VCaP (cell line): Measurements from ENCODE around the gene DDIT3.

ENCODE experiments used
- H3K27ac ChIP-seq: fragments of 450-650 bp; 2 replicates; pipeline ENCODE4 v1.5.1; 2017
- TF ChIP-seq, protein P1 (sequence below): fragments of 450-650 bp; conservative IDR thresholded peaks from 2 replicates; pipeline ENCODE4 v1.5.1; 2017; ENCODE audit warnings: mild to moderate bottlenecking, moderate library complexity

The DDIT3 gene

GRCh38 chr12:57535764-57536596 lies 15.7 kb upstream of the DDIT3 start:
- TF ChIP-seq, protein P1, sequence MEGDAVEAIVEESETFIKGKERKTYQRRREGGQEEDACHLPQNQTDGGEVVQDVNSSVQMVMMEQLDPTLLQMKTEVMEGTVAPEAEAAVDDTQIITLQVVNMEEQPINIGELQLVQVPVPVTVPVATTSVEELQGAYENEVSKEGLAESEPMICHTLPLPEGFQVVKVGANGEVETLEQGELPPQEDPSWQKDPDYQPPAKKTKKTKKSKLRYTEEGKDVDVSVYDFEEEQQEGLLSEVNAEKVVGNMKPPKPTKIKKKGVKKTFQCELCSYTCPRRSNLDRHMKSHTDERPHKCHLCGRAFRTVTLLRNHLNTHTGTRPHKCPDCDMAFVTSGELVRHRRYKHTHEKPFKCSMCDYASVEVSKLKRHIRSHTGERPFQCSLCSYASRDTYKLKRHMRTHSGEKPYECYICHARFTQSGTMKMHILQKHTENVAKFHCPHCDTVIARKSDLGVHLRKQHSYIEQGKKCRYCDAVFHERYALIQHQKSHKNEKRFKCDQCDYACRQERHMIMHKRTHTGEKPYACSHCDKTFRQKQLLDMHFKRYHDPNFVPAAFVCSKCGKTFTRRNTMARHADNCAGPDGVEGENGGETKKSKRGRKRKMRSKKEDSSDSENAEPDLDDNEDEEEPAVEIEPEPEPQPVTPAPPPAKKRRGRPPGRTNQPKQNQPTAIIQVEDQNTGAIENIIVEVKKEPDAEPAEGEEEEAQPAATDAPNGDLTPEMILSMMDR: no peak
- H3K27ac ChIP-seq: peak overlapping the region; percentile 79

DNA sequence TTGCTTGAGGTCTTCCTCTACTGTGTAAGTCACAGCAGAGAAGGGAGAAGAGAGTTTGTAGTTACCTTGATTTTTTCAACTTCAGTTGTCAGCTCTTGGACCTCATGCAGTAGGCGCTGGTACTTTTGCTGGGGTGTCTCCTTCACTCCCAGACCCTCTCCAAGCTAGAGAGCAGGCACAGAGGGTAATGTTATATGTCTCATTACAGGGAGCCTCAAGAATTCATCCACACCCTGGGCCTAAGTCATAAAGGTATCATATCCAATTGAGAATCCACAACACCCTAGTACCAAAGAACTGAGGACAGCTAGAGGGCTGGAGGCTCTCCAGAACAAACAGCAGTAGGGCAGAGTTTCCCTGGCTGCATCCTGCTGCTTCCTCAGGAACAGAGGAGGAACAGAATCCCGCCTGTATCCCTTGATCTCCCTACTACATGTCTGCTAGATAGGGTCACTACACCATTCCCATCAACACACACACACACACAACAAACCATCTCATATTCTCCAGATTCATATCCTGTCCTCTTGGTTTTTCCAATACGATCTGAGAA lies 14.8 kb upstream of the DDIT3 start:
- TF ChIP-seq, protein P1: no peak
- H3K27ac ChIP-seq: peak overlapping the region; percentile 79

DNA sequence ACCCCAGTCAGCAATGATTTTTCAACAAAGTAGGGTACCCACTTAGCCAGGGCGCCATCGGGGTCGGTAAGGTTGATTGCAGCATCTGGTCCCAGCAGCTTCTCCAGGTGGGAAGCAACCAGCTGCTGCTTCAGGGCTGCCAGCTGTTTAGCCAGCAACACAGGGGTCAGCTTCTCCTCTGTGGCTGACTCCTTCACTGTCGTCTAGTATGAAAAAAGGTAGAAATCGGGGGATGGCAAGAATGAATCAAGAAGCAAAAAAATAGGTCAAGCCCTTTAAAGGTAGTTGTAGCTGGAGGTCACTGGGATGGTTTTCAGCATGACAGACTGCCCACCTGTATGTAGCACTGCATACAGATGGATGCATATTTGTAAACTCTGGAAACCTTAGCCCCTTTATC lies 13.9 kb upstream of the DDIT3 start:
- no peak overlapping the region for H3K27ac ChIP-seq
- TF ChIP-seq, protein P1: no peak

- TF ChIP-seq, protein P1: no peak
- no peak overlapping the region for H3K27ac ChIP-seq
These were observed 12.8 kb upstream of the DDIT3 start for GRCh38 chr12:57533108-57533507.

DNA sequence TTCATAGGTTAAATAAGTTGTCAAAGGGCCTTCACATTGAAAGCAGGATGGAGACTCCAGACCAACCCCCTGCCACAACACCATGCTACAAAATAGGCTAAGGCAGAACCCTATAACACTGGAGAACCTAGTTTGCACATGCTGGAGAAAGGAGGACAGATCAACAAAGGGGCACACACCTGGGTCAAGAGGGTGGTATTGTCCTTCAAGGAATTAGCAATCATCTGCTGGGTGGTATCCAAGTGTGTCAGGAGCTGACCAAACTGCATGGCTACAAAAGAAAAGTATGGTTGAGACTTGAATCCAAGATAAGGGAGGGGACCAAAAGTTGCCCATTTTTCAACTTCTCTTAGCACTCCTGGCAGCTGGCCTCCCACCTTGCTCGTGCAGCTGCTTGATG lies 11.5 kb upstream of the DDIT3 start:
- TF ChIP-seq, protein P1: no peak
- no peak overlapping the region for H3K27ac ChIP-seq

GRCh38 chr12:57530396-57531142 lies 10.3 kb upstream of the DDIT3 start:
- no peak overlapping the region for H3K27ac ChIP-seq
- TF ChIP-seq, protein P1: no peak

DNA sequence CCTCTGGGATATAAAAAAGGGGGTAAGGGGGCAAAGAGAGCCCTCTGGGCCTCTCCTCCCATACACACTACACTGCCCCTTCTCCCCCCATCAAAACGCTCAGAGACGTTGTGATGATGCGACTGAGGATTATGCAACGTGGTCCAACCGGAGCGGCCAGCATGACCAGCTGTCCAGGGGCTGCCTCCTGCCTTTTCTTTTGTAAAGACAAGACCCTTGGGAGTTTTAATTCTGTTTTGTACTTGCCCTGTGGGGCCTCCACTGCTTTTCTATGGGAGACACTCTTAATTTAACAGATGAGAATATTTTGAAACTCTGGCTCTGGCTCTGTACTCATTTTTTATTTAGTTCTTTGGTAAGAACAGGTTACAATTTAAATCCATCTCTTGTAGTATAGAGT lies 9.5 kb upstream of the DDIT3 start:
- no peak overlapping the region for H3K27ac ChIP-seq
- TF ChIP-seq, protein P1: no peak
